ENCODE data around the gene SIRPB2. TPM values are rescaled to one million over a fixed set of nuclear protein-coding genes. Genes with fewer than 3 reads are reported as not detected.

SIRPB2 gene
- polyA plus RNA-seq, 1 donor (not counting 4 experiments of a cell fraction or from before 2014, with no cell fraction given): 1.6 TPM

DNA sequence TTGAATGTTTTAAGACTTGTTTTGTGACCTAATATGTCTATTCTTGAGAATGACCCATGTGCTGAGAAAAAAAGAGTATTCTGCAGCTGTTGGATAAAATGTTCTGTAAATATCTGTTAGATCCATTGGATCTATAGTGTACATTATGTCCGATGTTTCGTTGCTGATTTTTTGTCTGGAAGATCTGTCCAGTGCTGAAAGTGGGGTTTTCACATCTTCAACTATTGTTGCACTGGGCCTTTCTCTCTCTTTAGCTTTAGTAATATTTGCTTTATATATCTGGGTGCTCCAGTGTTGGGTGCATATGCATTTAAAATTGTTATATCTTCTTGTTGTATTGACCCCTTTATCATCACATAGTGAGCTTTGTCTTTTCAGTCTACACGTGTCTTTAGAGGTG lies 5.7 kb upstream of the SIRPB2 start:
- H3K9me1 ChIP-seq (ENCODE audit: control insufficient read depth, extremely low read depth, insufficient read depth, low read length): no peaks in the 10 kb centered on the region
- no peak overlapping the region for H3K4me3 ChIP-seq (ENCODE audit: control insufficient read depth in 2 of 3, extremely low read depth in 1 of 3, insufficient read depth in 2 of 3, low read depth in 1 of 3, low read length in 3 of 3)
- dilution Hi-C loops (cut with MboI; ENCODE audit: extremely low pct_ligation_motif_present, low sequenced_read_pairs): no loop called here
- FAIRE-seq (no peak), DNase-seq (ENCODE audit: low read depth, low spot score) (no peak)
- H3K4me1 ChIP-seq (ENCODE audit: control insufficient read depth, extremely low read depth, insufficient read depth, low read length): peaks cover 36% of the 10 kb centered on the region
- no peaks in the 10 kb centered on the region for H3K79me2 ChIP-seq (ENCODE audit: control insufficient read depth, insufficient read depth, low read length)
- no peaks in the 10 kb centered on the region for H4K20me1 ChIP-seq (ENCODE audit: control insufficient read depth, extremely low read depth, insufficient read depth, low read length)
- no peak overlapping the region for H3K9ac ChIP-seq (ENCODE audit: control insufficient read depth, extremely low read depth, insufficient read depth, low read length)
- no peak overlapping the region for H3K27ac ChIP-seq (ENCODE audit: control insufficient read depth, insufficient read depth, low read length)
- no peak overlapping the region for H2AFZ ChIP-seq (ENCODE audit: control insufficient read depth, low read length)
- no peaks in the 10 kb centered on the region for H3K36me3 ChIP-seq (ENCODE audit: control insufficient read depth in 2 of 2, extremely low read depth in 1 of 2, insufficient read depth in 2 of 2, low read length in 2 of 2)
- H3K27me3 ChIP-seq (ENCODE audit: control insufficient read depth, extremely low read depth, insufficient read depth, low read length): no peaks in the 10 kb centered on the region
- H3K4me2 ChIP-seq (ENCODE audit: control insufficient read depth, extremely low read depth, insufficient read depth, low read depth, low read length): no peak overlapping the region
- TF ChIP-seq CTCF (optimal IDR thresholded peaks at IDR 0.05 in 1 of 3, IDR thresholded peaks at IDR 0.05 in 1 of 3, conservative IDR thresholded peaks at IDR 0.05 in 1 of 3; ENCODE audit: extremely low read depth in 1 of 3, insufficient read depth in 2 of 3, low read length in 3 of 3) (no peak), EZH2 (IDR thresholded peaks at IDR 0.05; ENCODE audit: low read length) (no peak)
- no peaks in the 10 kb centered on the region for H3K9me3 ChIP-seq (ENCODE audit: control insufficient read depth, low read depth, low read length)

- no peak for DNase-seq (ENCODE audit: low read depth, low spot score)
- Histone ChIP-seq H4K20me1 (ENCODE audit: control insufficient read depth, extremely low read depth, insufficient read depth, low read length) (no peaks in the 10 kb centered on the region), H3K36me3 (ENCODE audit: control insufficient read depth in 2 of 2, extremely low read depth in 1 of 2, insufficient read depth in 2 of 2, low read length in 2 of 2) (no peaks in the 10 kb centered on the region), H3K27me3 (ENCODE audit: control insufficient read depth, extremely low read depth, insufficient read depth, low read length) (no peaks in the 10 kb centered on the region), H3K9ac (ENCODE audit: control insufficient read depth, extremely low read depth, insufficient read depth, low read length) (no peak overlapping the region), H3K9me1 (ENCODE audit: control insufficient read depth, extremely low read depth, insufficient read depth, low read length) (no peaks in the 10 kb centered on the region), H3K79me2 (ENCODE audit: control insufficient read depth, insufficient read depth, low read length) (no peaks in the 10 kb centered on the region), H3K4me2 (ENCODE audit: control insufficient read depth, extremely low read depth, insufficient read depth, low read depth, low read length) (no peak overlapping the region), H3K9me3 (ENCODE audit: control insufficient read depth, low read depth, low read length) (no peaks in the 10 kb centered on the region), H3K27ac (ENCODE audit: control insufficient read depth, insufficient read depth, low read length) (no peak overlapping the region), H3K4me3 (ENCODE audit: control insufficient read depth in 2 of 3, extremely low read depth in 1 of 3, insufficient read depth in 2 of 3, low read depth in 1 of 3, low read length in 3 of 3) (no peak overlapping the region), H3K4me1 (ENCODE audit: control insufficient read depth, extremely low read depth, insufficient read depth, low read length) (peaks cover 28% of the 10 kb centered on the region), H2AFZ (ENCODE audit: control insufficient read depth, low read length) (peak overlapping the region; percentile 4)
- FAIRE-seq: peak; percentile 13
- no peak for TF ChIP-seq EZH2 (IDR thresholded peaks at IDR 0.05; ENCODE audit: low read length)
- no peak for TF ChIP-seq CTCF (optimal IDR thresholded peaks at IDR 0.05 in 1 of 3, IDR thresholded peaks at IDR 0.05 in 1 of 3, conservative IDR thresholded peaks at IDR 0.05 in 1 of 3; ENCODE audit: extremely low read depth in 1 of 3, insufficient read depth in 2 of 3, low read length in 3 of 3)
- dilution Hi-C loops (cut with MboI; ENCODE audit: extremely low pct_ligation_motif_present, low sequenced_read_pairs): no loop called here
Observed at GRCh38 chr20:1494436-1494835, 3.2 kb upstream of the SIRPB2 start.

Data from keratinocyte (primary cell).